HG02588 (cell line): Measurements from ENCODE around the gene PAWR.
"Not testable (repeated sequence)": the region's sequence is repeated elsewhere in the genome, so short reads cannot be mapped to it uniquely, and the experiment has no call there.

Source experiments
- ATAC-seq: cut with Tn5 transposase; IDR thresholded peaks from one replicate; pipeline ENCODE4 v1.9.1; 2021; ENCODE audit warnings: mild to moderate bottlenecking, moderate library complexity; ENCODE audit not compliant: unreplicated experiment

PAWR gene

GRCh38 chr12:79553863-79554574, 136.7 kb downstream of the PAWR start:
- no peak for ATAC-seq

GRCh38 chr12:79552192-79552591, 138.6 kb downstream of the PAWR start:
- ATAC-seq, result no peak

- no peak for ATAC-seq
Measured at GRCh38 chr12:79549531-79550271, 141.1 kb downstream of the PAWR start.

GRCh38 chr12:79548610-79548924, 142.2 kb downstream of the PAWR start:
- no peak for ATAC-seq

GRCh38 chr12:79547735-79548609, 142.8 kb downstream of the PAWR start:
- ATAC-seq, result no peak

- ATAC-seq, result no peak
Measured at GRCh38 chr12:79547044-79547734, 143.6 kb downstream of the PAWR start.

GRCh38 chr12:79546466-79547043, 144.2 kb downstream of the PAWR start:
- no peak for ATAC-seq

GRCh38 chr12:79544439-79544838, 146.3 kb downstream of the PAWR start:
- not testable (repeated sequence) for ATAC-seq

- no peak for ATAC-seq
Measured at GRCh38 chr12:79537675-79538074, 153.1 kb downstream of the PAWR start.

GRCh38 chr12:79535751-79536150, 155.0 kb downstream of the PAWR start:
- ATAC-seq, result no peak
